Common myeloid progenitor, CD34-positive (primary cell): ENCODE measurements around the gene HAPLN2.
"Not testable (repeated sequence)": the region's sequence is repeated elsewhere in the genome, so short reads cannot be mapped to it uniquely, and the experiment has no call there.

ENCODE experiments used
- CTCF ChIA-PET: fragments of 350-600 bp; sonication (Branson Sonifier 250); formaldehyde crosslinking; loops from one replicate; lab custom pipeline; 2021; ENCODE audit warnings: antibody characterized with exemption; lab: Charles Lee
- POLR2A ChIA-PET: fragments of 350-600 bp; sonication (Branson Sonifier 250); formaldehyde crosslinking; loops from one replicate; lab custom pipeline; 2021; ENCODE audit warnings: antibody characterized with exemption; lab: Charles Lee
- DNase-seq, 3 donors: peaks; one replicate each; pipeline versions ENCODE4 v3.0.0 to v3.0.0-alpha.2; 2013
- H3K27ac ChIP-seq, 2 experiments: 1 replicate in 1 of 2; 2 replicates in 1 of 2; pipeline ENCODE4 v1.7.0; 2013; ENCODE audit warnings: inconsistent platforms in 2 of 2, low read length in 2 of 2, mild to moderate bottlenecking in 2 of 2, low read depth in 1 of 2, moderate library complexity in 1 of 2; ENCODE audit not compliant: severe bottlenecking in 2 of 2, insufficient read depth in 1 of 2, poor library complexity in 1 of 2
- H3K27me3 ChIP-seq, 5 experiments: replicated peaks in 2 of 5; 1 replicate in 3 of 5; 2 replicates in 2 of 5; pipeline versions ENCODE4 v1.6.1 to v1.7.0; 2013; ENCODE audit warnings: low read length in 4 of 5, mild to moderate bottlenecking in 2 of 5, moderate library complexity in 2 of 5, inconsistent platforms in 1 of 5; ENCODE audit not compliant: insufficient read depth in 5 of 5, control insufficient read depth in 4 of 5
- H3K36me3 ChIP-seq, 4 experiments: 1 replicate in 2 of 4; 2 replicates in 2 of 4; pipeline versions ENCODE4 v1.6.1 to v1.7.0; 2013; ENCODE audit warnings: low read length in 3 of 4, control low read depth in 1 of 4, mild to moderate bottlenecking in 1 of 4; ENCODE audit not compliant: control insufficient read depth in 4 of 4, insufficient read depth in 4 of 4
- H3K4me1 ChIP-seq, 4 experiments: 1 replicate in 3 of 4; 2 replicates in 1 of 4; pipeline versions ENCODE4 v1.6.1 to v1.7.1; 2013; ENCODE audit warnings: low read length in 3 of 4, mild to moderate bottlenecking in 3 of 4, control low read depth in 1 of 4, inconsistent platforms in 1 of 4, moderate library complexity in 1 of 4; ENCODE audit not compliant: control insufficient read depth in 4 of 4, insufficient read depth in 4 of 4; ENCODE audit errors: control extremely low read depth in 1 of 4
- H3K4me3 ChIP-seq, 7 experiments: 1 replicate in 4 of 7; 2 replicates in 3 of 7; pipeline versions ENCODE4 v1.5.1 to v1.7.0; 2013; ENCODE audit warnings: mild to moderate bottlenecking in 7 of 7, low read length in 6 of 7, moderate library complexity in 6 of 7, inconsistent platforms in 2 of 7, low read depth in 2 of 7, control low read depth in 1 of 7; ENCODE audit not compliant: insufficient read depth in 4 of 7, control insufficient read depth in 1 of 7; ENCODE audit errors: extremely low read depth in 1 of 7
- H3K9me3 ChIP-seq, 5 experiments: 1 replicate in 4 of 5; 2 replicates in 1 of 5; pipeline versions ENCODE4 v1.6.1 to v1.7.1; 2013; ENCODE audit warnings: low read length in 4 of 5, mild to moderate bottlenecking in 2 of 5, inconsistent platforms in 1 of 5, low read depth in 1 of 5, moderate library complexity in 1 of 5; ENCODE audit not compliant: control insufficient read depth in 4 of 5, insufficient read depth in 2 of 5; ENCODE audit errors: control extremely low read depth in 1 of 5
- WGBS: methylation state at CpG from one replicate; pipeline ENCODE4 v1.1.5; 2013; ENCODE audit not compliant: insufficient coverage; 5-methylcytosine and 5-hydroxymethylcytosine counted together

The HAPLN2 gene

GRCh38 chr1:156624814-156625435 lies 5.7 kb downstream of the HAPLN2 start:
- ChIA-PET CTCF (interaction anchor here (0.9 to 14.0 kb wide), 18 partner anchors 10 to 265 kb away, joined by 3 to 275 read pairs (median 10); partner anchors contain the start of genes BCAN, CRABP2 and NES), POLR2A (interaction anchor here (0.6 to 1.6 kb wide), 3 partner anchors 19 to 104 kb away, joined by 3 to 4 read pairs (median 3); partner anchors contain the start of genes ISG20L2 and METTL25B)
- WGBS: 1% methylated on average over 41 of the region's 55 CpGs
- no peaks in the 10 kb centered on the region for H3K36me3 ChIP-seq
- DNase-seq: no peak
- H3K27me3 ChIP-seq: peaks cover 4 to 62% (median 22%) of the 10 kb centered on the region in 5 experiments
- peak overlapping the region in 4 of 7 experiments; percentile 40 to 64 (median 54) for H3K4me3 ChIP-seq
- H3K4me1 ChIP-seq: peaks cover 0 to 22% (median 18%) of the 10 kb centered on the region in 4 experiments
- no peaks in the 10 kb centered on the region for H3K9me3 ChIP-seq
- no peak overlapping the region for H3K27ac ChIP-seq

GRCh38 chr1:156625436-156626078 lies 6.3 kb downstream of the HAPLN2 start:
- no peaks in the 10 kb centered on the region for H3K36me3 ChIP-seq
- H3K4me3 ChIP-seq: peak overlapping the region in 2 of 7 experiments; percentile 40 to 45
- 2% methylated on average over 42 of the region's 45 CpGs for WGBS
- peaks cover under 1 to 59% (median 22%) of the 10 kb centered on the region in 5 experiments for H3K27me3 ChIP-seq
- POLR2A ChIA-PET: interaction anchor here (0.6 to 1.6 kb wide), 3 partner anchors 18 to 103 kb away, joined by 3 read pairs; partner anchors contain the start of genes ISG20L2 and METTL25B
- H3K27ac ChIP-seq: no peak overlapping the region
- no peaks in the 10 kb centered on the region for H3K9me3 ChIP-seq
- CTCF ChIA-PET: interaction anchor here (1.0 to 14.0 kb wide), 12 partner anchors 9 to 264 kb away, joined by 3 to 275 read pairs (median 10); partner anchors contain the start of genes BCAN, CRABP2, NES and TTC24
- DNase-seq: peak; percentile 65 to 81 (median 71)
- H3K4me1 ChIP-seq: peaks cover 0 to 22% (median 18%) of the 10 kb centered on the region in 4 experiments

GRCh38 chr1:156626079-156626438 lies 6.8 kb downstream of the HAPLN2 start:
- ChIA-PET POLR2A (interaction anchor here (0.6 to 1.6 kb wide), 2 partner anchors 18 to 29 kb away, joined by 3 read pairs; no protein-coding TSS in a partner anchor), CTCF (interaction anchor here (0.6 to 14.0 kb wide), 15 partner anchors 9 to 176 kb away, joined by 3 to 275 read pairs (median 11); partner anchors contain the start of genes BCAN, CRABP2, NES and TTC24)
- Histone ChIP-seq H3K4me3 (no peak overlapping the region), H3K36me3 (no peaks in the 10 kb centered on the region), H3K27ac (no peak overlapping the region), H3K9me3 (no peaks in the 10 kb centered on the region), H3K27me3 (peaks cover 0 to 58% (median 22%) of the 10 kb centered on the region in 5 experiments), H3K4me1 (peaks cover 0 to 22% (median 18%) of the 10 kb centered on the region in 4 experiments)
- no peak for DNase-seq
- WGBS: 8% methylated on average over 2 of the region's 4 CpGs

- Histone ChIP-seq H3K4me1 (peaks cover 0 to 22% (median 18%) of the 10 kb centered on the region in 4 experiments), H3K9me3 (no peaks in the 10 kb centered on the region), H3K4me3 (no peak overlapping the region), H3K27ac (no peak overlapping the region), H3K36me3 (no peaks in the 10 kb centered on the region), H3K27me3 (peaks cover 0 to 47% (median 19%) of the 10 kb centered on the region in 5 experiments)
- CTCF ChIA-PET: interaction anchor here (0.7 to 14.0 kb wide), 23 partner anchors 8 to 243 kb away, joined by 3 to 275 read pairs (median 4); partner anchors contain the start of genes BCAN, CRABP2, HAPLN2 and METTL25B
- WGBS: 100% methylated on average over 1 of the region's 2 CpGs
- POLR2A ChIA-PET: interaction anchor here (1.0 kb wide), 1 partner anchor 31 kb away, joined by 3 read pairs; no protein-coding TSS in a partner anchor
- peak; percentile 44 to 66 (median 59) for DNase-seq
Measured at GRCh38 chr1:156627313-156627880, 8.2 kb downstream of the HAPLN2 start.

GRCh38 chr1:156629823-156630449 lies 10.7 kb downstream of the HAPLN2 start:
- peaks cover 2 to 29% (median 14%) of the 10 kb centered on the region in 5 experiments for H3K27me3 ChIP-seq
- 92% methylated on average over 4 of the region's 8 CpGs for WGBS
- no peaks in the 10 kb centered on the region for H3K36me3 ChIP-seq
- H3K9me3 ChIP-seq: no peaks in the 10 kb centered on the region
- no peak overlapping the region for H3K4me3 ChIP-seq
- peaks cover 0 to 9% (median 8%) of the 10 kb centered on the region in 4 experiments for H3K4me1 ChIP-seq
- ChIA-PET POLR2A (interaction anchor here (0.5 kb wide), 1 partner anchor 14 kb away, joined by 3 read pairs; no protein-coding TSS in a partner anchor), CTCF (interaction anchor here (1.0 to 14.0 kb wide), 6 partner anchors 9 to 97 kb away, joined by 3 to 275 read pairs (median 12); partner anchors contain the start of genes BCAN, HAPLN2 and NES)
- DNase-seq: peak in 2 of 3 donors; percentile 36
- no peak overlapping the region for H3K27ac ChIP-seq

GRCh38 chr1:156631152-156631551 lies 11.9 kb downstream of the HAPLN2 start:
- 54% methylated on average over 4 of the region's 9 CpGs for WGBS
- POLR2A ChIA-PET: interaction anchor here (0.6 kb wide), 1 partner anchor 228 kb away, joined by 4 read pairs; no protein-coding TSS in a partner anchor

More at GRCh38 chr1:156631152-156631551, 11.9 kb downstream of the HAPLN2 start:
- not testable (repeated sequence) for H3K36me3 ChIP-seq, H3K27ac ChIP-seq, H3K4me3 ChIP-seq, H3K9me3 ChIP-seq, H3K4me1 ChIP-seq, DNase-seq
- H3K27me3 ChIP-seq: peaks cover 2 to 19% (median 13%) of the 10 kb centered on the region in 5 experiments
- CTCF ChIA-PET: interaction anchor here (1.5 to 14.0 kb wide), 5 partner anchors 11 to 95 kb away, joined by 4 to 275 read pairs (median 17); partner anchors contain the start of genes BCAN, HAPLN2 and NES
